K562 (cell line): ENCODE measurements around the gene GRIN2D. TPM values are rescaled to one million over a fixed set of nuclear protein-coding genes. Genes with fewer than 3 reads are reported as not detected.
A peak's percentile ranks its signal among the peaks of the same experiment; 100 is the strongest.

Source experiments
- CBX8 ChIP-seq: fragments of 200-600 bp; sonication (generic); IDR thresholded peaks from 2 replicates; pipeline ENCODE4 v1.6.1; 2012; ENCODE audit warnings: borderline replicate concordance, mixed run types, low read depth, mild to moderate bottlenecking, moderate library complexity, mixed read lengths, low read length, control low read depth, inconsistent platforms; ENCODE audit not compliant: poor library complexity, severe bottlenecking; ENCODE audit errors: extremely low read depth
- EHMT2 ChIP-seq: fragments of 450-650 bp; IDR thresholded peaks from 2 replicates; pipeline ENCODE4 v1.6.1; 2018; ENCODE audit warnings: antibody characterized with exemption
- ETS1 ChIP-seq: conservative IDR thresholded peaks from 2 replicates; pipeline ENCODE4 v1.6.1; 2011; ENCODE audit warnings: low read depth, mild to moderate bottlenecking, low read length; ENCODE audit not compliant: control insufficient read depth
- GTF2F1 ChIP-seq: IDR thresholded peaks from 2 replicates; pipeline ENCODE4 v1.6.1; 2011; ENCODE audit warnings: low read depth, low read length, improper control_type of control experiment
- KAT7 ChIP-seq: sonication (generic); formaldehyde crosslinking; IDR thresholded peaks from 2 replicates; pipeline ENCODE4 v1.8.0; 2022; ENCODE audit warnings: missing genetic modification reagents, mild to moderate bottlenecking, borderline replicate concordance
- KLF6 ChIP-seq: fragments of 250-450 bp; sonication (Bioruptor Pico); IDR thresholded peaks from 2 replicates; pipeline ENCODE4 v1.4.0; 2020; ENCODE audit warnings: mild to moderate bottlenecking, moderate library complexity, borderline replicate concordance
- MBD2 ChIP-seq: sonication (generic); IDR thresholded peaks from 2 replicates; pipeline ENCODE4 v1.6.1; 2016; ENCODE audit warnings: low read depth, borderline replicate concordance
- MIER1 ChIP-seq: fragments of 450-650 bp; IDR thresholded peaks from 2 replicates; pipeline ENCODE4 v1.6.1; 2016; ENCODE audit warnings: antibody characterized with exemption, mild to moderate bottlenecking, low read depth
- MITF ChIP-seq: IDR thresholded peaks from 2 replicates; pipeline ENCODE4 v1.6.1; 2014; ENCODE audit warnings: antibody characterized with exemption
- MTA3 ChIP-seq: fragments of 450-650 bp; formaldehyde crosslinking; IDR thresholded peaks from 2 replicates; pipeline ENCODE4 v1.6.1; 2017; ENCODE audit warnings: mild to moderate bottlenecking, borderline replicate concordance
- PHB2 ChIP-seq: fragments of 450-650 bp; IDR thresholded peaks from 2 replicates; pipeline ENCODE4 v1.6.1; 2017; ENCODE audit warnings: low read depth
- ZBTB2 ChIP-seq: fragments of 450-650 bp; IDR thresholded peaks from 2 replicates; pipeline ENCODE4 v1.6.1; 2016; ENCODE audit warnings: antibody characterized with exemption
- ZC3H11A ChIP-seq: IDR thresholded peaks from 2 replicates; pipeline ENCODE4 v1.6.1; 2012; ENCODE audit warnings: low read depth, low read length, improper control_type of control experiment
- ZFP30 ChIP-seq: fragments of 250-450 bp; sonication (Bioruptor Pico); IDR thresholded peaks from 2 replicates; pipeline ENCODE4 v1.8.0; 2022; ENCODE audit warnings: moderate library complexity, mild to moderate bottlenecking, inconsistent platforms, borderline replicate concordance
- ZMIZ1 ChIP-seq, 2 experiments: fragments of 150-350 bp in 1 of 2; IDR thresholded peaks; 2 replicates each; pipeline ENCODE4 v1.6.1; 2012 to 2016; ENCODE audit warnings: low read depth in 2 of 2, low read length in 2 of 2, mild to moderate bottlenecking in 1 of 2, moderate library complexity in 1 of 2
- ZNF280A ChIP-seq: fragments of 450-650 bp; IDR thresholded peaks from 2 replicates; pipeline ENCODE4 v1.6.1; 2018; ENCODE audit warnings: mild to moderate bottlenecking, low read depth; ENCODE audit not compliant: partially characterized antibody
- ZNF699 ChIP-seq: fragments of 250-450 bp; sonication (Bioruptor Pico); IDR thresholded peaks from 2 replicates; pipeline ENCODE4 v1.8.0; 2021; ENCODE audit warnings: mild to moderate bottlenecking, moderate library complexity; ENCODE audit not compliant: insufficient replicate concordance
- polyA plus RNA-seq, 8 experiments: library from polyadenylated mRNA; depleted of rRNA in 4 of 8; stranded (reverse) in 5 of 8; unstranded in 3 of 8; fragments of >200 nt; fragmentation: Nextera tagmentation in 2 of 8; fragmentation: Illumina TruSeq in 1 of 8; extraction: Ambion mirVana in 2 of 8; extraction: Trizol in 1 of 8; gene quantifications; 2 replicates each; pipeline versions ENCODE4 v1.2.1 to v1.2.3, GENCODE V29; 2011 to 2014; ENCODE audit warnings: inconsistent platforms in 1 of 8, missing spikeins in 1 of 8
- total RNA-seq, 7 experiments: library from RNA; depleted of rRNA in 6 of 7; stranded (reverse); fragments of >200 nt in 6 of 7; fragmentation: Illumina TruSeq in 2 of 7; extraction: Trizol in 2 of 7; gene quantifications; 2 replicates each; pipeline versions ENCODE4 v1.2.1 to v1.2.3, GENCODE V29; 2011 to 2021; ENCODE audit warnings: low replicate concordance in 1 of 7

GRIN2D gene
- total and polyA plus RNA-seq, 9 of the 15 experiments (the other 6 are each of a cell fraction or from before 2014, with no cell fraction given), result 0.32 to 31.5 (median 1.8) TPM

GRCh38 chr19:48424694-48425219, 31.3 kb downstream of the GRIN2D start (continued):
- TF ChIP-seq ZFP30 (CRISPR knock-in tag) (no peak), ZNF280A (no peak), MBD2 (no peak), KLF6 (CRISPR knock-in tag) (0 out of 2 replicates have a peak, but pooled peaks have one; percentile 27), PHB2 (no peak), MIER1 (no peak), ETS1 (no peak), ZMIZ1 (IDR thresholded peaks at IDR 0.05; ENCODE audit: low read depth in 2 of 2, low read length in 2 of 2) (no peak), MITF (no peak), CBX8 (no peak), GTF2F1 (no peak), MTA3 (0 out of 2 replicates have a peak, but pooled peaks have one; percentile 35), ZC3H11A (no peak), EHMT2 (no peak), ZBTB2 (peak; percentile 62; the same call in 1 of the 2 replicates), KAT7 (no peak), ZNF699 (CRISPR knock-in tag) (no peak)
